Measurements from ENCODE around the gene ST13. TPM values are rescaled to one million over a fixed set of nuclear protein-coding genes. Genes with fewer than 3 reads are reported as not detected.

Gene ST13
- total and polyA plus RNA-seq, 2 experiments from 2014 or later = 159 to 238 TPM

DNA sequence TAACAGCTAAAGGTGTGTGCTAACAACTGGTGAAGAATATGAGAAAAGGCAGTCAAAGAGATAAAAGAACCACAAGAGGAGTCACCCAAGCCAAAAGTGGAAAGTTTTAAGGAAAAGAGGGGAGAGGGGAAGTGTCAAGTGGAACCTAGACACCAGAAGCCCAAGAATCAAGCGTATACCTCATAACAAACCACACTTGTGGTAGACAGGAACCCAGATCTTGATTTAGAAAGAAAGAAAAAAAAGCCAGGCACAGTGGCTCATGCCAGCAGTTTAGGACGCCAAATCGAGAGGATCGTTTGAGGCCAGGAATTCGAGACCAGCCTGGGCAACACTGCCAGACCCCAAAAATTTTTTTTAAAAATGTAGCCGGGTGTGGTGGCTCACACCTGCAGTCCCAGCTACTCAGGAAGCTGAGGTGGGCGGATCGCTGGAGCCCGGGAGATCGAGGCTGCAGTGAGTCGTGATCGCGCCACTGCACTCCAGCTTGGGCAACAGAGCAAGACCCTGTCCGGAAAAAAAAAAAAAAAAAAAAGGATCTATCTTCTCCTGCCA, 38.2 kb downstream of the ST13 start:
- Histone ChIP-seq H3K36me3 (ENCODE audit: insufficient read depth) (no peaks in the 10 kb centered on the region; the same call in 1 of the 2 replicates), H3K27me3 (ENCODE audit: insufficient read depth) (no peaks in the 10 kb centered on the region), H3K4me2 (peak overlapping the region; percentile 97), H3K4me1 (ENCODE audit: insufficient read depth) (peaks cover 24% of the 10 kb centered on the region), H3K4me3 (peak overlapping the region; percentile 100), H2AFZ (peak overlapping the region; percentile 98; the same call in 1 of the 2 replicates), H4K20me1 (replicated peaks; ENCODE audit: insufficient read depth) (peaks cover 15% of the 10 kb centered on the region; the same call in 1 of the 2 replicates), H3F3A (replicated peaks; ENCODE audit: low read depth) (peaks cover 13% of the 10 kb centered on the region), H3K79me2 (replicated peaks; ENCODE audit: insufficient read depth) (peaks cover 55% of the 10 kb centered on the region), H3K9me2 (ENCODE audit: insufficient read depth) (no peaks in the 10 kb centered on the region), H3K27ac (ENCODE audit: low read depth) (peak overlapping the region; percentile 99)
- Mint-ChIP-seq H3K27me3 (ENCODE audit: insufficient read depth, low read depth, poor library complexity) (peaks cover 2% of the 10 kb centered on the region), H3K36me3 (ENCODE audit: low read depth) (peaks cover 20% of the 10 kb centered on the region), H3K9me3 (no peaks in the 10 kb centered on the region), H3K4me3 (peak overlapping the region; percentile 97), H3K27ac (peak overlapping the region; percentile 97), H3K4me1 (peaks cover 24% of the 10 kb centered on the region)
- ATAC-seq (no peak), DNase-seq (ENCODE audit: low spot score) (no peak)
- TF ChIP-seq CREB1 (CRISPR knock-in tag; IDR thresholded peaks at IDR 0.05; ENCODE audit: low read depth) = no peak
- TF ChIP-seq EZH2phosphoT487 (IDR thresholded peaks at IDR 0.05; ENCODE audit: unreplicated experiment) = no peak
- TF ChIP-seq NANOG (IDR thresholded peaks at IDR 0.05; ENCODE audit: borderline replicate concordance) = no peak
- no peak for TF ChIP-seq EZH2 (IDR thresholded peaks at IDR 0.05; ENCODE audit: low read depth, unreplicated experiment)
- TF ChIP-seq ZNF331 (CRISPR knock-in tag; IDR thresholded peaks at IDR 0.05; ENCODE audit: low read depth) = no peak
- TF ChIP-seq POLR2AphosphoS5 (IDR thresholded peaks at IDR 0.05; ENCODE audit: low read depth) = no peak
- TF ChIP-seq, protein P1, sequence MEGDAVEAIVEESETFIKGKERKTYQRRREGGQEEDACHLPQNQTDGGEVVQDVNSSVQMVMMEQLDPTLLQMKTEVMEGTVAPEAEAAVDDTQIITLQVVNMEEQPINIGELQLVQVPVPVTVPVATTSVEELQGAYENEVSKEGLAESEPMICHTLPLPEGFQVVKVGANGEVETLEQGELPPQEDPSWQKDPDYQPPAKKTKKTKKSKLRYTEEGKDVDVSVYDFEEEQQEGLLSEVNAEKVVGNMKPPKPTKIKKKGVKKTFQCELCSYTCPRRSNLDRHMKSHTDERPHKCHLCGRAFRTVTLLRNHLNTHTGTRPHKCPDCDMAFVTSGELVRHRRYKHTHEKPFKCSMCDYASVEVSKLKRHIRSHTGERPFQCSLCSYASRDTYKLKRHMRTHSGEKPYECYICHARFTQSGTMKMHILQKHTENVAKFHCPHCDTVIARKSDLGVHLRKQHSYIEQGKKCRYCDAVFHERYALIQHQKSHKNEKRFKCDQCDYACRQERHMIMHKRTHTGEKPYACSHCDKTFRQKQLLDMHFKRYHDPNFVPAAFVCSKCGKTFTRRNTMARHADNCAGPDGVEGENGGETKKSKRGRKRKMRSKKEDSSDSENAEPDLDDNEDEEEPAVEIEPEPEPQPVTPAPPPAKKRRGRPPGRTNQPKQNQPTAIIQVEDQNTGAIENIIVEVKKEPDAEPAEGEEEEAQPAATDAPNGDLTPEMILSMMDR (conservative IDR thresholded peaks at IDR 0.05; ENCODE audit: low read depth in 2 of 2) = no peak
- TF ChIP-seq ZNF114 (CRISPR knock-in tag; IDR thresholded peaks at IDR 0.05) = no peak
- TF ChIP-seq, protein P2, sequence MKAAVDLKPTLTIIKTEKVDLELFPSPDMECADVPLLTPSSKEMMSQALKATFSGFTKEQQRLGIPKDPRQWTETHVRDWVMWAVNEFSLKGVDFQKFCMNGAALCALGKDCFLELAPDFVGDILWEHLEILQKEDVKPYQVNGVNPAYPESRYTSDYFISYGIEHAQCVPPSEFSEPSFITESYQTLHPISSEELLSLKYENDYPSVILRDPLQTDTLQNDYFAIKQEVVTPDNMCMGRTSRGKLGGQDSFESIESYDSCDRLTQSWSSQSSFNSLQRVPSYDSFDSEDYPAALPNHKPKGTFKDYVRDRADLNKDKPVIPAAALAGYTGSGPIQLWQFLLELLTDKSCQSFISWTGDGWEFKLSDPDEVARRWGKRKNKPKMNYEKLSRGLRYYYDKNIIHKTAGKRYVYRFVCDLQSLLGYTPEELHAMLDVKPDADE (IDR thresholded peaks at IDR 0.05) = no peak
- TF ChIP-seq, protein P3, sequence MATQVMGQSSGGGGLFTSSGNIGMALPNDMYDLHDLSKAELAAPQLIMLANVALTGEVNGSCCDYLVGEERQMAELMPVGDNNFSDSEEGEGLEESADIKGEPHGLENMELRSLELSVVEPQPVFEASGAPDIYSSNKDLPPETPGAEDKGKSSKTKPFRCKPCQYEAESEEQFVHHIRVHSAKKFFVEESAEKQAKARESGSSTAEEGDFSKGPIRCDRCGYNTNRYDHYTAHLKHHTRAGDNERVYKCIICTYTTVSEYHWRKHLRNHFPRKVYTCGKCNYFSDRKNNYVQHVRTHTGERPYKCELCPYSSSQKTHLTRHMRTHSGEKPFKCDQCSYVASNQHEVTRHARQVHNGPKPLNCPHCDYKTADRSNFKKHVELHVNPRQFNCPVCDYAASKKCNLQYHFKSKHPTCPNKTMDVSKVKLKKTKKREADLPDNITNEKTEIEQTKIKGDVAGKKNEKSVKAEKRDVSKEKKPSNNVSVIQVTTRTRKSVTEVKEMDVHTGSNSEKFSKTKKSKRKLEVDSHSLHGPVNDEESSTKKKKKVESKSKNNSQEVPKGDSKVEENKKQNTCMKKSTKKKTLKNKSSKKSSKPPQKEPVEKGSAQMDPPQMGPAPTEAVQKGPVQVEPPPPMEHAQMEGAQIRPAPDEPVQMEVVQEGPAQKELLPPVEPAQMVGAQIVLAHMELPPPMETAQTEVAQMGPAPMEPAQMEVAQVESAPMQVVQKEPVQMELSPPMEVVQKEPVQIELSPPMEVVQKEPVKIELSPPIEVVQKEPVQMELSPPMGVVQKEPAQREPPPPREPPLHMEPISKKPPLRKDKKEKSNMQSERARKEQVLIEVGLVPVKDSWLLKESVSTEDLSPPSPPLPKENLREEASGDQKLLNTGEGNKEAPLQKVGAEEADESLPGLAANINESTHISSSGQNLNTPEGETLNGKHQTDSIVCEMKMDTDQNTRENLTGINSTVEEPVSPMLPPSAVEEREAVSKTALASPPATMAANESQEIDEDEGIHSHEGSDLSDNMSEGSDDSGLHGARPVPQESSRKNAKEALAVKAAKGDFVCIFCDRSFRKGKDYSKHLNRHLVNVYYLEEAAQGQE (IDR thresholded peaks at IDR 0.05; ENCODE audit: unreplicated experiment) = no peak
- no peak for TF ChIP-seq JUNB (IDR thresholded peaks at IDR 0.05; ENCODE audit: unreplicated experiment)
- TF ChIP-seq, protein P4, sequence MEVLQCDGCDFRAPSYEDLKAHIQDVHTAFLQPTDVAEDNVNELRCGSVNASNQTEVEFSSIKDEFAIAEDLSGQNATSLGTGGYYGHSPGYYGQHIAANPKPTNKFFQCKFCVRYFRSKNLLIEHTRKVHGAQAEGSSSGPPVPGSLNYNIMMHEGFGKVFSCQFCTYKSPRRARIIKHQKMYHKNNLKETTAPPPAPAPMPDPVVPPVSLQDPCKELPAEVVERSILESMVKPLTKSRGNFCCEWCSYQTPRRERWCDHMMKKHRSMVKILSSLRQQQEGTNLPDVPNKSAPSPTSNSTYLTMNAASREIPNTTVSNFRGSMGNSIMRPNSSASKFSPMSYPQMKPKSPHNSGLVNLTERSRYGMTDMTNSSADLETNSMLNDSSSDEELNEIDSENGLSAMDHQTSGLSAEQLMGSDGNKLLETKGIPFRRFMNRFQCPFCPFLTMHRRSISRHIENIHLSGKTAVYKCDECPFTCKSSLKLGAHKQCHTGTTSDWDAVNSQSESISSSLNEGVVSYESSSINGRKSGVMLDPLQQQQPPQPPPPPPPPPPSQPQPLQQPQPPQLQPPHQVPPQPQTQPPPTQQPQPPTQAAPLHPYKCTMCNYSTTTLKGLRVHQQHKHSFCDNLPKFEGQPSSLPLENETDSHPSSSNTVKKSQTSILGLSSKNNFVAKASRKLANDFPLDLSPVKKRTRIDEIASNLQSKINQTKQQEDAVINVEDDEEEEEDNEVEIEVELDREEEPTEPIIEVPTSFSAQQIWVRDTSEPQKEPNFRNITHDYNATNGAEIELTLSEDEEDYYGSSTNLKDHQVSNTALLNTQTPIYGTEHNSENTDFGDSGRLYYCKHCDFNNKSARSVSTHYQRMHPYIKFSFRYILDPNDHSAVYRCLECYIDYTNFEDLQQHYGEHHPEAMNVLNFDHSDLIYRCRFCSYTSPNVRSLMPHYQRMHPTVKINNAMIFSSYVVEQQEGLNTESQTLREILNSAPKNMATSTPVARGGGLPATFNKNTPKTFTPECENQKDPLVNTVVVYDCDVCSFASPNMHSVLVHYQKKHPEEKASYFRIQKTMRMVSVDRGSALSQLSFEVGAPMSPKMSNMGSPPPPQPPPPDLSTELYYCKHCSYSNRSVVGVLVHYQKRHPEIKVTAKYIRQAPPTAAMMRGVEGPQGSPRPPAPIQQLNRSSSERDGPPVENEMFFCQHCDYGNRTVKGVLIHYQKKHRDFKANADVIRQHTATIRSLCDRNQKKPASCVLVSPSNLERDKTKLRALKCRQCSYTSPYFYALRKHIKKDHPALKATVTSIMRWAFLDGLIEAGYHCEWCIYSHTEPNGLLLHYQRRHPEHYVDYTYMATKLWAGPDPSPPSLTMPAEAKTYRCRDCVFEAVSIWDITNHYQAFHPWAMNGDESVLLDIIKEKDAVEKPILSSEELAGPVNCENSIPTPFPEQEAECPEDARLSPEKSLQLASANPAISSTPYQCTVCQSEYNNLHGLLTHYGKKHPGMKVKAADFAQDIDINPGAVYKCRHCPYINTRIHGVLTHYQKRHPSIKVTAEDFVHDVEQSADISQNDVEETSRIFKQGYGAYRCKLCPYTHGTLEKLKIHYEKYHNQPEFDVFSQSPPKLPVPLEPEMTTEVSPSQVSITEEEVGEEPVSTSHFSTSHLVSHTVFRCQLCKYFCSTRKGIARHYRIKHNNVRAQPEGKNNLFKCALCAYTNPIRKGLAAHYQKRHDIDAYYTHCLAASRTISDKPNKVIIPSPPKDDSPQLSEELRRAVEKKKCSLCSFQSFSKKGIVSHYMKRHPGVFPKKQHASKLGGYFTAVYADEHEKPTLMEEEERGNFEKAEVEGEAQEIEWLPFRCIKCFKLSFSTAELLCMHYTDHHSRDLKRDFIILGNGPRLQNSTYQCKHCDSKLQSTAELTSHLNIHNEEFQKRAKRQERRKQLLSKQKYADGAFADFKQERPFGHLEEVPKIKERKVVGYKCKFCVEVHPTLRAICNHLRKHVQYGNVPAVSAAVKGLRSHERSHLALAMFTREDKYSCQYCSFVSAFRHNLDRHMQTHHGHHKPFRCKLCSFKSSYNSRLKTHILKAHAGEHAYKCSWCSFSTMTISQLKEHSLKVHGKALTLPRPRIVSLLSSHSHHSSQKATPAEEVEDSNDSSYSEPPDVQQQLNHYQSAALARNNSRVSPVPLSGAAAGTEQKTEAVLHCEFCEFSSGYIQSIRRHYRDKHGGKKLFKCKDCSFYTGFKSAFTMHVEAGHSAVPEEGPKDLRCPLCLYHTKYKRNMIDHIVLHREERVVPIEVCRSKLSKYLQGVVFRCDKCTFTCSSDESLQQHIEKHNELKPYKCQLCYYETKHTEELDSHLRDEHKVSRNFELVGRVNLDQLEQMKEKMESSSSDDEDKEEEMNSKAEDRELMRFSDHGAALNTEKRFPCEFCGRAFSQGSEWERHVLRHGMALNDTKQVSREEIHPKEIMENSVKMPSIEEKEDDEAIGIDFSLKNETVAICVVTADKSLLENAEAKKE (CRISPR knock-in tag; IDR thresholded peaks at IDR 0.05) = no peak
- no peak for TF ChIP-seq STAT1 (IDR thresholded peaks at IDR 0.05; ENCODE audit: unreplicated experiment)
